ENCODE results near the gene NOL4L.

GRCh38 chr20:32450484-32451061, 134.6 kb downstream of the NOL4L start:
- TF ChIP-seq CTCF (IDR thresholded peaks at IDR 0.05) (no peak), POLR2A (IDR thresholded peaks at IDR 0.05) (no peak)
